HG03442 (cell line): ENCODE measurements around the gene SAP25.
"Not testable (repeated sequence)": the region's sequence is repeated elsewhere in the genome, so short reads cannot be mapped to it uniquely, and the experiment has no call there.

Experiments
- ATAC-seq: cut with Tn5 transposase; IDR thresholded peaks from one replicate; pipeline ENCODE4 v1.9.1; 2021; ENCODE audit warnings: mild to moderate bottlenecking, moderate library complexity; ENCODE audit not compliant: unreplicated experiment

The SAP25 gene

DNA sequence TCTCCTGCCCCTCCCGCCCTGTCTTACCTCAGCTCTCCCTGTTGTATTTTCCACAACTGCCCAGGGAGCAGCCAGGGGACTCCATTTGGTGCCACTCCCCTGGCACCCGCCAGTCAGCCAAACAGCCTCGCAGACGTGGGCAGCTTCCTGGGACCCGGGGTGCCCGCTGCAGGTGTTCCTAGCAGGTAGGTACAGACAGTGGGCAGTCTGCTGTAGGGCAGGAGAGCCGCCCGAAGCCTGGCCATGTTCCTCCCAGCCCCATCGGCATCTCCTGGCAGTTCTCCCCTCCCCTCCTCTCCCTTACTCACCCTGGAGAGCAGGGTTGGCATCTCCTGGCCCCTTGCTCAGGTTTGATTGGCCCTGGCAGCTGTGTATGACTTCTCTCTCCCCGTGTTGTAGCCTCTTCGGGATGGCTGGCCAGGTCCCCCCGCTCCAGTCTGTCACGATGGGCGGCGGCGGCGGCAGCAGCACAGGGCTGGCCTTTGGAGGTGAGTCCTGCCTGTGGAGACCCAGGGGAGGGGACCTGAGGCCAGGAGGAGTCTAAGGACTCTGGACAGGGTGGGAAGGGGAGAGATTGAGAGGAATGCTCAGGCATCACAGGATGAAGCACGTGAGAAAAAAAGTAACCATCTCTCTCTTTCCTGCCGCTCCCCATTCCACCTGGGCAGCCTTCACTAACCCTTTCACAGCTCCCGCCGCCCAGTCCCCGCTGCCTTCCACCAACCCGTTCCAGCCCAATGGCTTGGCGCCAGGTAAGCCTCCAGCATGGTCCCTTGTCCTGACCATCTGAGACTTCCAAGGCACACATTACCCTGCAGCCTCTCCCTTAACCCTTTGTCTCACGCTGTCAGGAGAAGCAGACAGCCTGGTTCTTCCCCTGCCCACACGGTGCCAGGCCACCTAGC is 11.3 kb downstream of the SAP25 start:
- no peak for ATAC-seq

DNA sequence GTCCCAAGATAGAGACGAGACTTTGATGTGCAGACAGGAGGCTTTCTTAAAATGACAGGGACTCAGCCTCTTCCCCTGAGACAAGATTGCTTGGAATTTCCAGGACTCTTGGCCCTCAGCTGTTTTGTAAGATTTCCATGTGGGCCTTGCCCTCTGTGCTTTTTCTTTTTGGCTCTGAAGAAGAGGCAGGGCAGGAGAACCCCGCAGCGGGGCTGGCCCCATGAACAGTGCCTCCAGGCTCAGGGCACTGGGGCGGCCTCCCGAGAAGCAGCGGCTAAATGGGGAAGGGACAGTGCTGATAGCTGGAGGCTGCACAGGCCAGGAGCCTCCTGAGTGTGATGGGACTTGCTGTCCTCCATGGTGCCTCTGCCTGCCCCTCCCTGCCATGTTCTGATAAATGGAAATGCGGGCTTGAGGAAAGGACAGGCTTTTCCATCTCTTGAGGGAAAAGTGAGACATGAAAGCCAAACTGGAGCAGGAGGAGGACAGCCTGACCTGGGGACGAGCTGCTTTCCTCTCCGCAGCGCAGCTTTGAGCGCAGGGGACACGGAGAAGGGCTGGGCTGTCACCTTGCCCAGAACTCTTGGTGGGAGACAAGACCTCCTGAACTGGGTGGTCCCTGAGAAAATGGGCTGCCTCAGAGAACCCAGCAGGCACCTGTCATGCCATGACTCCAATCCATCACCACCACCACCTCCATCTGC is 12.1 kb downstream of the SAP25 start:
- ATAC-seq = no peak

DNA sequence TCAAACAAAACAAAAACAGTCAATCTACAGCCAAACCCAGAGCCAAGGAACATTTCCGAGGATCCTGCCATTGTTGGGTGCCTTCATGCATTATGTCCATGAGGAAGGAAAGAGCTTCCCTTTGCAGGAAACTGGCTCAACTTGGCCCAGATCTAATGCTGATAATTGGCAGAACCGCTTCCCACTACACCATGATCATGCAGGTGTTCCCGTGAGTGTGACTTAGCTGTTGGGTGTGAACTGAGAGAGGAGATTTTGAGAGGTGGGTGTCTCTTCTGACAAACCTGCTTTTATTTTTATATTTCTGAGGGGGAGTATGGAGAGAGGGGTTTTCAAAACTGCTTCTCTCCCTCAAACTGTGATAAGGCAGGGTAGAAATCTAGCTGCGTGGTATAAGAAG is 14.6 kb downstream of the SAP25 start:
- ATAC-seq = no peak

DNA sequence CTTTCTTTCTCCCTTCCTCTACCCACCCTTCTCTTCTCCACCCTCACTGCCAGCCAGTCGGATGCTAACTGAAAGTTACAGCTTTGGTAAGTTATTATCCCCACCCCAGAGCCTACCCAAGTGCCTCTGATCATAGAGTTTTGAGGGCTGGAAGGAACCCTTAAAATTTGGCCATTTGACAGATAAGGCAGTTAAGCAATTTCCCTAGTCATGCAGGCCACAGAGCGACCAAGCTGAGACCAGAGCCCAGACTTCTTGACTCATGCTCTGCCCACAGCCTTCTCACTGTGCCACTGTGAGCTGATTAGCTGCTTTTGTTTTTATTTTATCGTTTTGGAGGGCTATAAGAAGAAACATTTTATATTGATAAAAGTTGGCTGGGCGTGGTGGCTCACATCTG is 17.2 kb downstream of the SAP25 start:
- no peak for ATAC-seq

DNA sequence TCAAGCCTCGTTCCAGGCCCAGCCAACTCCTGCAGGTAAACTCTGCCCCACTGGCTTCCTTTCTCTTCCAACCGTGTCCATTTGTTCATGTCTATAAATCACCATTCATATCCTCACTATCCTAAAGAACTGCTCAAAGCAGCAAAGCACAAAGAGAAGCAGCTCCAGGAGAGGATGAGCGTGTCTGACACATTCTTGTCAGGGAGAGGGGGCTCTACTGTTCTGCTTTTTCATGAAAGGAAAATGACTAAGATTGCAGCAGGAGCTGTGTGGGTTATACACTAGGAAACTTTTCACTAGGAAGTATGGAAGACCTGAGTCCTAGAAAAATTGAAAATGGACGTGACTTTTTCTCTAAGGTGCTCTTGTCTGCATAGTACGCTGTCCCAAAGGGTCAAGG is 18.0 kb downstream of the SAP25 start:
- no peak for ATAC-seq

DNA sequence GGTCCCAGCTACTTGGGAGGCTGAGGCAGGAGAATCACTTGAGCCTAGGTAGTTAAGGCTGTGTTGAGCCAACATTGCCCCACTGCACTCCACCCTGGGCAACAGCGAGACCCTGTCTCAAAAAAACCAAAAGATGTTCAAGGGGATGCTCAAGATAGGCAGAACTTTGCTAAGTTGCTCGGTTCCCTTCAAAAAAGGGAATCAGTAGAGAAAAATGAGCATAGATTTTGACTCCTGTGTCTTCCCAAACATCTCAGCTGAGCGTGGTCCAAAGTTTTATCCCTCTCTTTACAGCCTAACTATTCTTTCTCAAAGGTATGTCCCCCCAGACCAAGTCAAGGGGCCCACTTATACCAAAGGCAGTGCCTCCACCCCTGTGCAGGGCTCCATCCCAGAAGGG is 20.7 kb downstream of the SAP25 start:
- ATAC-seq = no peak

DNA sequence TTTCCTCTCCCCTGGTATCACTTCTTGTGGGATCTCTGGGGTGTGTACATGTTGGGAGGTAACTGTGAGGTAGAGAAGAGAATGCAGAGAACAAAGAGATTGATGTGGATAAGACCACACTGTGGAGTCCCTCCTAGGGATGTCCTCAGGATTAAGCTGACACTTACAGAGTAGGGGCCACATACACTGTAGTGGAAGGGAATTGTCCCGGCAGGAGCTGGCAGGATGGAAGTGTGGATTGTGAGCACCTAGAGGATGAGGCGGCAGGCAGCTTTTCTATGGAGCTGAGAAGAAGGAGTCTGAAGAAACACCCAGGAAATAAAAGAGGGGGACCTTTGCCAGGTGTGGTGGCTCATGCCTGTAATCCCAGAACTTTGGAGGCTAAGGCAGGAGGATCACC is 21.2 kb downstream of the SAP25 start:
- no peak for ATAC-seq

DNA sequence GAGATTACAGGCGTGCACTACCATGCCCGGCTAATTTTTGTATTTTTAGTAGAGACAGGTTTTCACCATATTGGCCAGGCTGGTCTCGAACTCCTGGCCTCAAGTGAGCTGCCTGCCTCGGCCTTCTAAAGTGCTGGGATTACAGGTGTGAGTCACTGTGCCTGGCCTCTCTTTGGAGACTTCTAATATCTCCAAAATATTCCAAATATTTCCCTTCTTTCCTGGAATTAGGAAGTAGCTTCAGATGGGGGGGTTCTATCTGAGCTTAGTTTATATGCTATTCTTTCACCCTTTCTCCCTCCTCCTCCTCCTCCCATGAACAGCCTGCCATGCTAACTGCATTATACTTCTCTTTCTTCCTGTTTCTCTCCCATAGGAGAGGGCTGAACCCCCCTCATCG is 25.3 kb downstream of the SAP25 start:
- not testable (repeated sequence) for ATAC-seq

DNA sequence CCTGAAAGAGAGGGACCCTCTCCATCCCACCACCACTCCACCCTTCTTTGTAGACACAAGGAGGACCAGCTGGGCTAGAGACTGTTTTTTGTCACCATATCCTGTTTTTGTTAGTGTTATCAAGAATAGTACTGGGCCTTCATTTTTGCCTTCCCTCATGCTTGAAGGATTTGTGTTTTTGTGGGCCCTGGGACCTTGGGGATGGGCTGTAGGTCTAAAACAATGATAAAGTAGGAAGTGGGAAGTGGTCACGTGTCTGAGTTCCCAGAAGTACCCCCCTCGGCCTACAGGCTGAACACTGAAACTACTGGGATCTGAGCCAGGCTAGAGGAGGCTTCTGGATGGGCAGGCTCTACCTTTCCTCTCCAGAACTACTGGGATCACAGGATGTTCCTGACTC is 25.8 kb downstream of the SAP25 start:
- ATAC-seq = no peak

DNA sequence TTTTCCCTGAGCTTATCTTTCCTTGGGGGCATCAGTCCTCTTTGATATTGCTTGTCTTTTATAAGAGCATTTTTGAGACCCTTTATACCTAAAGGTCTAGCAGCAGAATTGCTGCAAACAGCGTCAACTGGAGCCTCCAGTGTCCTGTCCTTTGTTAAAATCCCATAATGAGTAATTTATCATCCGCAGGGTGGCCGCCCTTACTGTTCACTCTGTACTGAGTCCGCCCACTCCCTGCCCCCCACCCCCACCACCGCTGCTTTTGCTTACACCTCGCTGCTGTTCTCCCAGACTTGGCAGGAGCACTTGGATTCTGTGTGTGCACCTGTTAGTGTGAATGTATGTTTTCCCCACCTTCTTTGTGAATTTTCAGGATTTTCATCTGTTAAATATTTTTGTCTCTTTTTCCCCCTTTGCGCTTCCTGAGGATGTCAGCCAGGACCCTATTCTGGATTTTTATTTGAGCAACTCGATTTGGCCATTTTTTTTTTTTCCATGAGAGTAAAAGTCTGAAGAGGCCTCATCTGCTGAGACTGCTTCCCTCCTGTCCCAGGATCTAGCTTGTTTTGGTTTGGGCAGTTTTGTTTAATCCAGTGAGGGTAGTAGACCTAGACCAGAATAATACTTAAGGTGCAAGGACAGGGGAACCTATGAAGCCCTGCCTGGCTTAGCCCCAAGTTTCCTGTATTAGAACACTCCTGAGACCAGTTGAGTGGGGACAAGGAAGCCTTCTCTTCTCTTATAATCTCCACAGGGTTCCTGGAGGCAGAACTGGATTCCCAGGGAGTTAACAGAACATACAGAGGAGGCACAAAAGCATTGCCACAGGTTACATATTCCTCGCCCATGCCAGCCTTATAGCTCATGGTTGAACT is 26.5 kb downstream of the SAP25 start:
- no peak for ATAC-seq

DNA sequence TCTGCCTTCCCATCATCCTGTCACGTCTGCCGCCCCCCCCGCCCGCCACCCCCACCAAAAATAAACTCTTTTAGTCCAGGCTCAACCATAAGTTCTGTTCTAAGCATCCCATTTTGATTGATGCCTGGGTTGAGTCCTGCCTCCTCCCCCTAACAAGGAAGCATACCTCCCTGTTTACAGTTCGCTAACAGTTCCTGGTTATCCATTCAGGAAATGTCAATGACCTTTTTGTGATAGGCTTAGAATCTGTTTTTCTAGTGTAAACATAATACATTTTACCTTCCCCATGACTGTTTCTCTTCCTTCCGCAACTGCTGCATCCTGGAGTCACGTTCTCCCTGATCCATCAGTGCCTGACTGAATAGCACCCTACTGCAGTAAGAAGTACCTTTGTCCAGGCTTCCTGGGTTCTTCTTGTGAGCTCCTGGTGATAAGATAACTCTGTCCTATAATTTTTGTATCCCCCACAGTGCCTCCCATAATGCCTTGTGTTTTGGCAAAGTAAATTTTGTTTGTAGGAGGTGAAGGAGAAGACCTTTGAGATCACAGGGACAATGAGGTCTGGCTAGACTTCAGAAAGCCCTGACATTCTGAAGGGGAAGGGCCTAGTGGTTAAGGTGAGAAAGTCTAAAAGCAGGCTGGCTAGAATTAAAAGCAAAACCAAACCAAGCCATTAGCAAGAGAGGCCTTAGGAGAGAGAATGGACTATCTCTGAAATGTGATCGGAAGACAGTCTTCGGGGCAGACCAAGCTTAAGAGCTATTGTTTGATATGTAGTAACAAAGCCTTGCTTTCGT is 27.4 kb downstream of the SAP25 start:
- peak; percentile 36 for ATAC-seq

DNA sequence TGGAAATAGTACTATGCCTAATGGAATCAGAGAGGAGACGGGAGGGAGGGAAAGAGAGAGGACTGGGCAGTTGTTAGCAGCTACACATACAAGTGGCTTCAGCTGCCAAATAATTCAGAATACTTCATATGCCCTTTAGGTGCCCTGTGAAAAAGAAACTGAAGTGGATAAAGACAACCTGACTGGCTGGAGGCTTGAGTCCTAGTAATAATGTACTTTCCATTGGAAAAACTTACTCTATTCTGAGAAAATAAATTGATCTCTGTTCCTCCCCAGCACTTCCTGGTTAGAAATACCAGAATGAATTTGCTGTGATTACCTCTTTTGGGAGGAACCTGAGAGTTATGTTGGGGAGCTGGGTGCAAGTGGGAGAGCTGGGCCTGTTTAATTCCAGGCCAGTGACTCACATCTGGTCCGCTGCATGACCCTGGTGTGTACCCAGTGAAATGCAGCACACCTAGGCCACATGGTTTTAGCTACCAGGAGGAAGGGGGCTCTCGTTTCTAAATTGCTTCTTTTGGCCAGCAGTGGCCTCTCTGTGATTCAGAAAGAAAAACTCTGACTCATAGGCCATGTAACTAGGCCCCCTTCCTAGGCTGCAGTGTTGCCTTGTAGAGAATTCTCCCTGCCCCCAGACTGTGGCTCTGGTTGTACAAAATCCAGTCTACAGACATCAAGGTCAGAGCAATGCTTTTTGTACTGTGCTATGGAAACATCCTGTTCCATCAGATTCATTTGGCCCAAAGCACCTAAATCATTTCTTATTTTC is 28.2 kb downstream of the SAP25 start:
- peak; percentile 48 for ATAC-seq

DNA sequence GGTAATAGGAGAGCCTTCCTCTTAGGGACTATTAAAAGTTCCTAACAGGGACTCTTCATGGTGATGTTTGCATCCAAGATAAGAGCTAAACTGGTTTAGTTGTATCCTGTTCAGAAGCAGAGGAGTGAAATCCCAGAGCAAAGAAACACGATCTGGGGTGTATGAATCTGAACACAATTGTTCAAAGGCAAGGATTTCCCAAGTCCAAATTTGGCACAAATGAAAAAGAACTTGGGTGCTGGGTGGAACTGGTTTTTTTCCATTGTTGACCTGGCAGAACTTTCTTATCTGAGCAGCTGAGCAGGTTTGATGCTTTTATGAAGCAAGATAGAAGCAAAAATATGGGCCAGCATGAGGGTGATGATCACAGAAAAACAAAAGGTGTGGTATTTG is 28.7 kb downstream of the SAP25 start:
- no peak for ATAC-seq

DNA sequence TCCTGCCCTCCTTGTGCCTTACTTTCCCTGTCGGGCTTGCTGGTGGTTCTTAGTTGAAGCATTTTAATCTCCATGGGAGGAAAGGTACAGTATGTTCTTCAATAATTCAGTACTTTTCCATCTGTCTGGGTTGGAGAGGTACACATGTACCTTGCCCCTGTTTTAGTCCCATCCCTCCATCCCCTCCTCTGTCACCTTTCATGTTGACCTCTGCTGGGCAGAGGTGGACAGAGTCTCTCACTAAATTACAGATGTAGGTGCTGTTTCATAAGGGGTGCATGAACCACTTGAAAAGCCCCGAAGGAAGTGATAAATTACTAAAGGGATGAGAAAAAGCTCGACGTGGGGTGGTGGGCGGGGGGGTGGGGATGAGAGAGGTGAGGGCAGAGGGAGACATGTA is 29.3 kb downstream of the SAP25 start:
- ATAC-seq = no peak

DNA sequence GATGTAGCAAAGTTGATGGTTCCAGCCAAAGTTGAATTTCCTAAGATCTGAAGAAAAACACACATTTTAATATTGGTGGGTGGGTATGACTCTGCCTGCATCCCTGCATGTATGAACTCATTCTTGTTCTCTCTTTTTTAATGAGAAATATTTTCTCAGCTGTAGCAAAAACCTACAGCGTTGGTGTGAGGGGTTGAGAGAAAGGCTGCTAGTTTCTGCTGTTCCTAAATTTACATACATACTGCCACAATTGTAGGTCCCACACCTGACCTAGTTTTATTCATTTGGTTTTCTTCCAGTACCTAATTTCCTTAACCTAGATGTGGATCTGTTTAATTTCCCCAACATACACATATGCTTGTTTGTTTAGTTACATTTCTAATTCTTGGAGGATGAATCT is 30.1 kb downstream of the SAP25 start:
- no peak for ATAC-seq

DNA sequence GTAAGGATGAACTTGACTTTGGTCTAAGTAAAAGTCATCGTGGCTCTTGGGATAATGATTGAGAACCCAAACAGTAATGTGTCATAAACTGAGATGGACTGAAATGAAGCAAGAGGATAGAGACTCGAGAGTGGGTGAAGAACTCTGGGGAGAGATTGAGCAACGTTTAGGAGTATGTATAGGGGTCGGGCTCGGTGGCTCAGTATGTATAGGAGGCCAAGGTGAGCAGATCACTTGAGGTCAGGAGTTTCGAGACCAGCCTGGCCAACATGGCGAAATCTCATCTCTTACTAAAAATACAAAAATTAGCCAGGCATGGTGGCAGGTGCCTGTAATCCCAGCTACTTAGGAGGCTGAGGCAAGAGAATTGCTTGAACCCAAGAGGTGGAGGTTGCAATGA is 32.4 kb downstream of the SAP25 start:
- ATAC-seq = not testable (repeated sequence)

DNA sequence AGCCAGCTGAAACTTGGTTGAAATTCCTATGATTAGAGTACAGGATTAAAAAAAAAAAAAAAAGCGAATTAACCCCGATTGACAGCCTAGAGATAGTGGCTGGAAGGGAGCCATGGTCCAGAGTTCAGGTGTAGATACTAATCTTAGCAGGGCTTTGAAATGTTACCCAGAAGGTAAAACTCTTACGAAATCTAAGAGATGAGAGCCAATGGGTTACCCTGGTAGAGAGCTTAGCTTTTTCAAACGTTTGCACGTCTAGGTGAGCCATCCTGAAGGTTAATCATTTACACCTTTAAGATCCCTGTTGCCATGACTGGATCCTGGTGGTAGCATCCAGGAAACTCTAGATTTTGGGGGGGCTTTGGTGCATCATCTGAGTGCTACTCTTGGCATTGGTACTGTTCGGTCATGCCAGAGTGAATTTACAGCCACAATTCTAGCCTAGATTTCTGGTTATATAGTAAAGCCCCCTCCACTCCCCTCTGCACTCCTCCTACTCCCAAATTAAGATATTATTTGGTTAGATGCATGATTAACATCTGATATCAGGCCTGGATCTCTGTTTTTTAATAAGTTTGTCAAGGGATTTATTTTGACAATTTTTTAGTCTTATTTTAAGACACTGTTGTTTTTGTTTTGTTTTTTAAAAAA is 33.5 kb downstream of the SAP25 start:
- no peak for ATAC-seq

DNA sequence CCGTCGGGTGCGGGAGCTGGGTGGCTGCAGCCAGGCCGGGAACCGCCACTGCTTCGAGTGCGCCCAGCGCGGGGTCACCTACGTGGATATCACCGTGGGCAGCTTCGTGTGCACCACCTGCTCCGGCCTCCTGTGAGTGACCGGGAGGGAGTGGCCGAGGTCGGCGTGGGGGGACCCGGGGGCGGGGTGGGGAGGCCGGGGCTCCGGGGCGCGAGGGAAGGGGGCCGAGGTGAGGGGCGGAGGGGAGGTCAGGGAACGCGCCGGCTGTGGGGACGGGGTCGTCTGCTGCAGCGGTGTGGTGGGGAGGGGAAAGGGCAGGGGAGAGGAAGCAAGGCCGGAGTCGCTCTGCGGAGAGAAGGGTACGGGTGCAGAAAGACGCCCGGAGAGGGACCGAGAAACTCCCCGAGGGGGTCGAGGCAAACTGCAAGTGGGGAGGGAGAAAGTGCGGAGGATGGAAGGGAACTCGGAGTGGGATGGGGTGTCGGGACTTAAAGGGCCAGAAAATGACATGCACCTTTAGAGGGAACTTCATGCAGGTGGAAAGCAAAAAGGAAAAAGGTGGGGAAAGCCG is 34.2 kb downstream of the SAP25 start:
- no peak for ATAC-seq
